DND-41 (cell line): Measurements from ENCODE around the gene MBNL2.

Experiments
- ATAC-seq: fragments of 200-7000 bp; cut with Tn5 transposase; 3 replicates; pipeline ENCODE4 v1.9.1; 2021; ENCODE audit warnings: low read depth; ENCODE audit not compliant: insufficient read depth
- DNase-seq: peaks from one replicate; pipeline ENCODE4 v3.0.0-alpha.2; 2020
- H2AFZ ChIP-seq: 2 replicates; pipeline ENCODE4 v1.6.0; 2012; ENCODE audit warnings: low read depth, low read length
- H3K27ac ChIP-seq: 2 replicates; pipeline ENCODE4 v1.5.1; 2012; ENCODE audit warnings: low read length, inconsistent platforms
- H3K27me3 ChIP-seq: fragments of 200-600 bp; sonication (generic); 2 replicates; pipeline ENCODE4 v1.6.0; 2012; ENCODE audit warnings: low read length, mild to moderate bottlenecking, inconsistent platforms; ENCODE audit not compliant: insufficient read depth, poor library complexity
- H3K36me3 ChIP-seq: 2 replicates; pipeline ENCODE4 v1.5.1; 2012; ENCODE audit warnings: low read length, inconsistent platforms; ENCODE audit not compliant: insufficient read depth
- H3K4me1 ChIP-seq: 2 replicates; pipeline ENCODE4 v1.5.1; 2012; ENCODE audit warnings: mild to moderate bottlenecking, low read length; ENCODE audit not compliant: insufficient read depth
- H3K4me2 ChIP-seq: 2 replicates; pipeline ENCODE4 v1.6.0; 2012; ENCODE audit warnings: mild to moderate bottlenecking, moderate library complexity, low read length, inconsistent platforms; ENCODE audit not compliant: insufficient read depth
- H3K4me3 ChIP-seq, 2 experiments: fragments of 200-600 bp in 1 of 2; shearing (Covaris generic) in 1 of 2; 2 replicates each; pipeline ENCODE4 v1.5.1; 2012 to 2016; ENCODE audit warnings: inconsistent platforms in 2 of 2, low read length in 2 of 2, mild to moderate bottlenecking in 2 of 2, low read depth in 1 of 2, moderate library complexity in 1 of 2
- H3K79me2 ChIP-seq: 2 replicates; pipeline ENCODE4 v1.6.0; 2012; ENCODE audit warnings: low read length, inconsistent platforms; ENCODE audit not compliant: insufficient read depth
- H3K9ac ChIP-seq: 2 replicates; pipeline ENCODE4 v1.6.0; 2012; ENCODE audit warnings: low read depth, mild to moderate bottlenecking, inconsistent platforms, low read length, moderate library complexity
- H3K9me3 ChIP-seq: 2 replicates; pipeline ENCODE4 v1.5.1; 2012; ENCODE audit warnings: low read length, moderate library complexity, mild to moderate bottlenecking, inconsistent platforms; ENCODE audit not compliant: insufficient read depth, severe bottlenecking
- H4K20me1 ChIP-seq: 2 replicates; pipeline ENCODE4 v1.6.0; 2012; ENCODE audit warnings: low read length; ENCODE audit not compliant: insufficient read depth
- EZH2 ChIP-seq: IDR thresholded peaks from 3 replicates; pipeline ENCODE4 v1.6.1; 2012; ENCODE audit warnings: borderline replicate concordance, low read depth, mild to moderate bottlenecking, moderate library complexity, low read length, inconsistent platforms; ENCODE audit not compliant: severe bottlenecking
- TF ChIP-seq, protein P1 (sequence below): IDR thresholded peaks from 2 replicates; pipeline ENCODE4 v1.5.1; 2012; ENCODE audit warnings: borderline replicate concordance, low read length, moderate library complexity, mild to moderate bottlenecking; ENCODE audit not compliant: poor library complexity, severe bottlenecking; ENCODE audit errors: extremely low read depth

The MBNL2 gene

DNA sequence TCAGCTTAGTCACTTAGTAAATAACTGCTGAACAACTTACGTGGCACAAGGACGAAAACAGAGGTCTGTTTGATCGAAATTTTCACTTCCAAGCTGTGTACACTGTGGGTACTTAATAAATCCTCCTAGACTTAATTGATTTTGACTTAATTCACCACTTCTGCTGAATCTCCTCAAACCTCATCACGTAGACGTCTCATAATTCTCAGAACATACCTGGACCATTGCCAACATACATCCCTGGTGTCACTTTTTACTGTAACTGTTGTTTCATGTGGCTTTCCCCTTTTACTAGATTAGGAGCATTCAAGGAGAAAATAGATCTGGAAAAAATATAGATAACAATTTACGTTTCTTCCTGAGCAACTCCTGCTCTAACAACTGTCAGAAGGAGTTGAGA, 105.0 kb downstream of the MBNL2 start:
- H3K79me2 ChIP-seq = no peaks in the 10 kb centered on the region
- no peak for DNase-seq
- no peaks in the 10 kb centered on the region for H3K27me3 ChIP-seq
- no peak for ATAC-seq
- TF ChIP-seq, protein P1, sequence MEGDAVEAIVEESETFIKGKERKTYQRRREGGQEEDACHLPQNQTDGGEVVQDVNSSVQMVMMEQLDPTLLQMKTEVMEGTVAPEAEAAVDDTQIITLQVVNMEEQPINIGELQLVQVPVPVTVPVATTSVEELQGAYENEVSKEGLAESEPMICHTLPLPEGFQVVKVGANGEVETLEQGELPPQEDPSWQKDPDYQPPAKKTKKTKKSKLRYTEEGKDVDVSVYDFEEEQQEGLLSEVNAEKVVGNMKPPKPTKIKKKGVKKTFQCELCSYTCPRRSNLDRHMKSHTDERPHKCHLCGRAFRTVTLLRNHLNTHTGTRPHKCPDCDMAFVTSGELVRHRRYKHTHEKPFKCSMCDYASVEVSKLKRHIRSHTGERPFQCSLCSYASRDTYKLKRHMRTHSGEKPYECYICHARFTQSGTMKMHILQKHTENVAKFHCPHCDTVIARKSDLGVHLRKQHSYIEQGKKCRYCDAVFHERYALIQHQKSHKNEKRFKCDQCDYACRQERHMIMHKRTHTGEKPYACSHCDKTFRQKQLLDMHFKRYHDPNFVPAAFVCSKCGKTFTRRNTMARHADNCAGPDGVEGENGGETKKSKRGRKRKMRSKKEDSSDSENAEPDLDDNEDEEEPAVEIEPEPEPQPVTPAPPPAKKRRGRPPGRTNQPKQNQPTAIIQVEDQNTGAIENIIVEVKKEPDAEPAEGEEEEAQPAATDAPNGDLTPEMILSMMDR = no peak
- TF ChIP-seq EZH2 = no peak
- H3K27ac ChIP-seq = no peak overlapping the region
- H3K4me3 ChIP-seq = no peak overlapping the region
- H3K9me3 ChIP-seq = no peaks in the 10 kb centered on the region
- H3K4me1 ChIP-seq = no peaks in the 10 kb centered on the region
- no peak overlapping the region for H3K9ac ChIP-seq
- no peaks in the 10 kb centered on the region for H4K20me1 ChIP-seq
- no peaks in the 10 kb centered on the region for H3K36me3 ChIP-seq
- no peak overlapping the region for H2AFZ ChIP-seq
- no peak overlapping the region for H3K4me2 ChIP-seq

DNA sequence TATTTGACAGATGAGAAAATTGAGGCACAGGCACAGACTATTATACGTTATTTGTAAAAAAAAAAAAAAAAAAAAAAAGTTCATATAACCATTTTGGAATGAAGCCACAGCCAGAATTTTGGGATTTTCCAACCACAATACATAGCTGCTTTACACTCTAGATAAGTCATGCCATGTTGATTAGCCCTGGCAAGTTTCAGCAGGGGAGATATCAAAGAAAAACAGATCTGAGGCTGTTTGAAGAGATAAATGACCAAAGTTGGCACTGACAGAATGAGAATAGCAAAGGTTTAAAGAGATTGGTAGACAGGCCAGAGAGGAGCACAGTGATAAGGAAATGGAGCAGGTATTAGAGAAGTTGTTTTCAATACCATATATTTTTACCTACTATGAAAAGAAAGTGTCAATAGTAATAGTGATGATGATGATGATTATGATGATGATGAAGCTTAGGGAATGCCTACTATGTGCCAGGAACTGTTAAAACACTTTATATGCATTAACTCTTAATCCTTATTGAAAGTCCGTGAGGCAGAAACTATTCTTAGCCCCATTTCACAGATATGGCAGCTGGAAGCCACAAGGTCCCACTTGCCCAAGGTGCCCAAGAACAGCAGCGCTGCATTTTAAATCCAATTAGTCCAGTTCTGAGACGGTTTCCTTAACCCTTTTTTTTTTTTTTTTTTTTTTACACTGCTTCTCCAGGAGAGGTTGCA, 105.5 kb downstream of the MBNL2 start:
- H3K9me3 ChIP-seq = no peaks in the 10 kb centered on the region
- DNase-seq (no peak), ATAC-seq (no peak)
- no peak overlapping the region for H3K4me3 ChIP-seq
- no peaks in the 10 kb centered on the region for H3K36me3 ChIP-seq
- H2AFZ ChIP-seq = no peak overlapping the region
- TF ChIP-seq, protein P1 = no peak
- no peak for TF ChIP-seq EZH2
- no peaks in the 10 kb centered on the region for H3K79me2 ChIP-seq
- H3K27ac ChIP-seq = no peak overlapping the region
- no peak overlapping the region for H3K9ac ChIP-seq
- H3K4me2 ChIP-seq = no peak overlapping the region
- no peaks in the 10 kb centered on the region for H3K27me3 ChIP-seq
- H3K4me1 ChIP-seq = no peaks in the 10 kb centered on the region
- no peaks in the 10 kb centered on the region for H4K20me1 ChIP-seq

DNA sequence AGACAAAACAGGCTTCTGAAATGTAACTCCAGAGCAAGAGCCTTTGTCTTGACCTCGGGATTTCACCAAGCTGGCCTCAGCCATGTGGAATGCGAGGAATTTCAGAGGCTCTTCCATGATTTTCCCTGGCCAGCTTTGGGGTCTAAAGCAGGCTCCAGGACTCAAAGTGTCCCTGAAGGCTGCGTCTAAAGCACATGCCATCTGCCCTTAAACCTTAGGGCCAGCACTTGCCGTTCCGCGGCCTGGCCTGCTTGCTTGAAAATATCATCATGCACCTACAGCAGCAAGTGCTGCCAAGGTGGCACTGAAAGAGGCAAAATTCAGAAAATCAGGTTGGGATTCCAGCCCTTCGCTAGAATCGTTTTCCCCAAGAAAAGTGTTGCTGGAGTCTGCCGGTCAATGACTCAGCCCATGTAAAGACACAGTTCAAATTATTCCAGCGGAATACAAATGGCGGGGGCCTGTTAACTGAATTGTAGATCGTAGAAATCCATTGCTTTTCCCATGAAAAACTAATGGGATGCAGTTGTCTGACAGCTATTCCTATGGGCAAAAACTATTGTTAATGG, 106.2 kb downstream of the MBNL2 start:
- H3K27me3 ChIP-seq = no peaks in the 10 kb centered on the region
- no peaks in the 10 kb centered on the region for H3K79me2 ChIP-seq
- H3K4me3 ChIP-seq = no peak overlapping the region
- H3K36me3 ChIP-seq = no peaks in the 10 kb centered on the region
- DNase-seq (no peak), ATAC-seq (no peak)
- H4K20me1 ChIP-seq = no peaks in the 10 kb centered on the region
- H3K4me2 ChIP-seq = no peak overlapping the region
- no peak overlapping the region for H3K27ac ChIP-seq
- TF ChIP-seq, protein P1 = no peak
- TF ChIP-seq EZH2 = no peak
- H3K9ac ChIP-seq = no peak overlapping the region
- no peaks in the 10 kb centered on the region for H3K9me3 ChIP-seq
- no peaks in the 10 kb centered on the region for H3K4me1 ChIP-seq
- H2AFZ ChIP-seq = no peak overlapping the region
